HG02798 (cell line): ENCODE results near the gene NDUFV1.
"Not testable (repeated sequence)": the region's sequence is repeated elsewhere in the genome, so short reads cannot be mapped to it uniquely, and the experiment has no call there.

Experiments
- ATAC-seq: cut with Tn5 transposase; IDR thresholded peaks from one replicate; pipeline ENCODE4 v1.9.1; 2021; ENCODE audit warnings: mild to moderate bottlenecking; ENCODE audit not compliant: unreplicated experiment, poor library complexity

Gene NDUFV1

DNA sequence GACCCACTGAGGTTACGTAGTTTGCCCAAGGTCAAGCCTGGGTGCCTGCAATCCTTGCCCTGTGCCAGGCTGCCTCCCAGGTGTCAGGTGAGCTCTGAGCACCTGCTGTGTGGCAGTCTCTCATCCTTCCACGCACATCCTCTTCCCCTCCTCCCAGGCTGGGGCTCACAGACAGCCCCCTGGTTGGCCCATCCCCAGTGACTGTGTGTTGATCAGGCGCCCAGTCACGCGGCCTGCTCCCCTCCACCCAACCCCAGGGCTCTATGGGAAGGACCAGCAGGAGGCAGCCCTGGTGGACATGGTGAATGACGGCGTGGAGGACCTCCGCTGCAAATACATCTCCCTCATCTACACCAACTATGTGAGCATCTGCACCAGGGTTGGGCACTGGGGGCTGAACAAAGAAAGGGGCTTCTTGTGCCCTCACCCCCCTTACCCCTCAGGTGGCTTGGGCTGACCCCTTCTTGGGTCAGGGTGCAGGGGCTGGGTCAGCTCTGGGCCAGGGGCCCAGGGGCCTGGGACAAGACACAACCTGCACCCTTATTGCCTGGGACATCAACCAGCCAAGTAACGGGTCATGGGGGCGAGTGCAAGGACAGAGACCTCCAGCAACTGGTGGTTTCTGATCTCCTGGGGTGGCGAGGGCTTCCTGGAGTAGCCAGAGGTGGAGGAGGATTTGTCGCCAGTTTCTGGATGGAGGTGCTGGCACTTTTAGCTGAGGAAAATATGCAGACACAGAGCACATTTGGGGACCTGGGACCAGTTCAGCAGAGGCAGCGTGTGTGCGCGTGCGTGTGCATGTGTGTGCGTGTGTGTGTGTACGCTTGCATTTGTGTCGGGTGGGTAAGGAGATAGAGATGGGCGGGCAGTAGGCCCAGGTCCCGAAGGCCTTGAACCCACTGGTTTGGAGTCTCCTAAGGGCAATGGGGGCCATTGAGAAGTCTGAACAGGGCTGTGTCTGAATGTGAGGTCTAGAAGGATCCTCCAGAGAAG is 21.6 kb upstream of the NDUFV1 start:
- no peak for ATAC-seq

DNA sequence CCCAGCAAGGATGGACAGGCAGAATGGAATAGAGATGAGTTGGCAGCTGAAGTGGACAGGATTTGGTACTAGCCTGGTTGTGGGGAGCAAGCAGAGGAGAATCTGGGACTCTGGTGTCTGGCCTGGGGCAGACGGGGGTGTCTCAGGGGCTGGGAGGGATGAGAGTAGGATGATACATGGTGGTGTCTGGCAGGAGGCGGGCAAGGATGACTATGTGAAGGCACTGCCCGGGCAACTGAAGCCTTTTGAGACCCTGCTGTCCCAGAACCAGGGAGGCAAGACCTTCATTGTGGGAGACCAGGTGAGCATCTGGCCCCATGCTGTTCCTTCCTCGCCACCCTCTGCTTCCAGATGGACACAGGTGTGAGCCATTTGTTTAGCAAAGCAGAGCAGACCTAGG is 20.8 kb upstream of the NDUFV1 start:
- no peak for ATAC-seq

DNA sequence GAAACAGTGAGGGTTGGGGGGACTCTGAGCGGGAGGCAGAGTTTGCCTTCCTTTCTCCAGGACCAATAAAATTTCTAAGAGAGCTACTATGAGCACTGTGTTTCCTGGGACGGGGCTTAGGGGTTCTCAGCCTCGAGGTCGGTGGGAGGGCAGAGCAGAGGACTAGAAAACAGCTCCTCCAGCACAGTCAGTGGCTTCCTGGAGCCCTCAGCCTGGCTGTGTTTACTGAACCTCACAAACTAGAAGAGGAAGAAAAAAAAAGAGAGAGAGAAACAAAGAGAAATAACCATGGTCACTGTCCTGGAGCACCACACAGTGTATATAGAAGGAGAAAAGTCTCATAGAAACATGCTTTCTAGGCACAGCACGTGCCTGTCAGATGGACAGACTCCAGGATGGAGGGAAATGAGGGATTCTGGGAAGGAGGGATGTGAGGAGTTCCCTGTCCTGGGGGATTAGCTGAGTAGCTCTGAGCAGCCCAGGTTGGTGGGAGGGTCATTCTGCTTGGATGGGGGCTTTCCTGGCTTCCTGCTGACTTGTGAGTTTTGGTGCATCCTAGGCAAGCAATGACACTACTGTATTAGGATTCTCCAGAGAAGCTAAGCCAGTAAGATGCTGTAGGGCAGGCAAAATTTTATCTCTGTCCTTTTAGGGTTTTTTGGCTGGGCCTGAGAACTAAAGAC is 20.0 kb upstream of the NDUFV1 start:
- no peak for ATAC-seq

DNA sequence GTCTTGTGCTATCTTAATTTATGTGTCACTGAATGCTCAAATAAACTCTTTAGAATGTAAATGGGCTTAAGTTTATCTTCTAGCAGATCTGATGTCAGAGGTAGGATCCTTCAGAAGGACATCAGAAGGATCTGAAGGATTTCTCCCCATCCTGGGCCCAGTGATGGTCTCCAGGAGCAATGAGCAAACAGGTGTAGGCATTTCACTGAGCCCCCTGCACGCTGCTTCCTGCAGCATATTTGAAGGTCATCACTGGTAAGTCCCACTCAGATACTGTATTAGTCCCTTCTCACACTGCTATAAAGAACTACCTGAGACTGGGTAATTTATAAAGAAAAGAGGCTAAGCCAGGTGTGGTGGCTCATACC is 18.6 kb upstream of the NDUFV1 start:
- ATAC-seq, result peak; percentile 12

DNA sequence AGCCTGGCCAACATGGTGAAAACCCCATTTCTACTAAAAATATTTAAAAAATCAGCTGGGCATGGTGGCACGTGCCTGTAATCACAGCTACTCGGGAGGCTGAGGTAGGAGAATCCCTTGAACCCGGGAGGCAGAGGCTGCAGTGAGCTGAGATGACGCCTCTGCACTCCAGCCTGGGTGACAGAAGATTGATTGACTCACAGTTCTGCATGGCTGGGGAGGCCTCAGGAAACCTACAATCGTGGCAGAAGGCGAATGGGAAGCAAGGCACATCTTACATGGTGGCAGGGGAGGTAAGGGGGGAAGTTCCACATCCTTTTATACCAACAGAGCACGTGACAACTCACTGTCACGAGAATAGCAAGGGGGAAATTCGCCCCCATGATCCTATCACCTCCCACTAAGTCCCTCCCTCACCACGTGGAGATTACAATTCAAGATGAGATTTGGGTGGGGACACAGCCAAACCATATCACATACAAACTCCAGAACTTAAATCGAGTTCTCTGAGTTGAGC is 17.8 kb upstream of the NDUFV1 start:
- ATAC-seq, result not testable (repeated sequence)

DNA sequence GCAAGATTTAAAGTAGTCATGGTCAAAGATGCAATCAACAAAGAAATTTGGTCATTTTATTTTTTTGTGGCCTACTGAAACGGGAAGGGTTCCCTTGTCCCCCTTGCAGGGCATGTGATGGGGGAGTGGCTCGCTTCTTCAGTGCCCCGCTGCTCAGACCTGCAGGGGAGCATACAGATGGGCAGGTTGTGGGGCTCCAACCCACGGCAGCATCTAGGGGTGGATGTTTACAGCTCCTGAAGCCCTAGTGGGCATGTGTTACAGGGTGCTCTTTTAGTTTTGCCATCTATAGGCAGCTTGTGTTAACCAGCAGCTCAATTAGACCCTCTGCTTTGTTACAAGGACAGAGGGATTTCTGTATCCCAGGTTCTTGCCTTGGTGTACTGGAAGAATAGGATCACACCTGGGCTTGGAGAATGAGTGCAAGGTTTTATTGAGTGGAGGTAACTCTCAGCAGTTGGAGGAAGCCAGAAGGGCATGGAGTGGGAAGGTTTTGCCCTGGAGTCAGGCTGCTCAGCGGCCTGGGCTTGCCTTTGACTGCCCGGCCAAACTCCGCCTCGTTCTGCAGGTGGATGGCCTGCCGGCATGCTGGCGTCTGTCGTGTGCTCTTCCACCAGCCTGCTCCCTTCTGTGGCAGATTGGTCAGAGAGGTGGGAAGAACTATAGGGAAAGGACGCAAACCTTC is 13.7 kb upstream of the NDUFV1 start:
- no peak for ATAC-seq

DNA sequence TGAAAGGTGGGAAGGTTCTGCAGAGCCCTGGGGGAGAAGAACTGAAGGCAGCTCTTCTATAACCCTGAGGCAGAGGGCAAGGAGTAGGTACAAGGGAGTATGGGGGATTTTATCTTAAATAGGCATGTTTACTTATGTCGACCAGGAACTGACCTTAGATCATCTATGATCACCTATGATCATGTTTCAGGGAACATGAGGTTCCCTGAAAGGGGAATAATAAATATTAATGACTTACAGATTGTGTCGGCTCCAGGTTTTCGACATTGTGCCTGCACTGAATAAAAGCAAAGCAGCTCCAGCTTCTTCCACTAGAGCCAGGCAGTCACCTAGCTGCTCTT is 13.2 kb upstream of the NDUFV1 start:
- no peak for ATAC-seq

DNA sequence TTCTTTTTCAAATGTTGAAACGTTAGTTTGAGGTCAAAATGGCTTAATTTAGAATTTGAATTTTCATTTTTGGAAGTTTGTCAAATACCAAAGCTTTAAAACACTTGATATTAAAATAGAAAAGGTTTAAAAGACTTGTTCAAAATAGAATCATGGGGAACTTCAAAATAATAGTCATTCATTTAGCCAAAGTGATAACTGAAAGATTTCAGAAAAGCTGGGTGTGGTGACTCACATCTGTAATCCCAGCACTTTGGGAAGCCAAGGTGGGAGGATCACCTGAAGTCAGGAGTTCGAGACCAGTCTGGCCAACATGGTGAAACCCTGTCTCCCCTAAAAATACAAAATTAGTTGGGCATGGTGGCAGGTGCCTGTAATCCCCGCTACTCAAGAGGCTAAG is 12.3 kb upstream of the NDUFV1 start:
- ATAC-seq, result no peak

DNA sequence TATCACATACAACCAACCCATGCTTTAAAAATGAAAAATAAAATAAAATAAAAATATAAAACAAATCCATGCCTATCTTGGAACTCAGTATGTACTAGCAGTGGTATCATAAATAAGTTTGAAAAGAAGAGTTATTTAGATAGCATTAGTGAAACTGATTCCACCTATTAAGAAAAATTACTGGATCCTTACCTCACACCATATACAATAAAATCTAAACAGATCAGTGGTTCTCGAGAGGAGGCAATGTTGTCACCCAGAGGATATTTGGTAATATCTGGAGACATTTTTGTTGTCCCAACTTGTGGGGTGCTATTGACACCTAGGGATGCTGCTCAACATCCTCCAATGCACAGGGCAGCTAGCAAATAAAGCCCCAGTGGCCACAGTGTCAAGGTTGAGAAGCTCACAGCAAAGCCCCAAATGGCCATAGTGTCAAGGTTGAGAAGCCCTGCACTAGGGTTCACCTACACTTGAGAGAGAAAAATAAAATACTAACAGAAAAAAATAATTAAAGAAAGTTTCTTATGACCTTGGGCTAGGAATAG is 9.9 kb upstream of the NDUFV1 start:
- no peak for ATAC-seq

DNA sequence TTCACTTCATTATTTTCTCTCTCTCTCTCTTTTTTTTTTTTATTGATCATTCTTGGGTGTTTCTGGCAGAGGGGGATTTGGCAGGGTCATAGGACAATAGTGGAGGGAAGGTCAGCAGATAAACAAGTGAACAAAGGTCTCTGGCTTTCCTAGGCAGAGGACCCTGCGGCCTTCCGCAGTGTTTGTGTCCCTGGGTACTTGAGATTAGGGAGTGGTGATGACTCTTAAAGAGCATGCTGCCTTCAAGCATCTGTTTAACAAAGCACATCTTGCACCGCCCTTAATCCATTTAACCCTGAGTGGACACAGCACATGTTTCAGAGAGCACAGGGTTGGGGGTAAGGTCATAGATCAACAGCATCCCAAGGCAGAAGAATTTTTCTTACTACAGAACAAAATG is 9.3 kb upstream of the NDUFV1 start:
- ATAC-seq, result not testable (repeated sequence)

DNA sequence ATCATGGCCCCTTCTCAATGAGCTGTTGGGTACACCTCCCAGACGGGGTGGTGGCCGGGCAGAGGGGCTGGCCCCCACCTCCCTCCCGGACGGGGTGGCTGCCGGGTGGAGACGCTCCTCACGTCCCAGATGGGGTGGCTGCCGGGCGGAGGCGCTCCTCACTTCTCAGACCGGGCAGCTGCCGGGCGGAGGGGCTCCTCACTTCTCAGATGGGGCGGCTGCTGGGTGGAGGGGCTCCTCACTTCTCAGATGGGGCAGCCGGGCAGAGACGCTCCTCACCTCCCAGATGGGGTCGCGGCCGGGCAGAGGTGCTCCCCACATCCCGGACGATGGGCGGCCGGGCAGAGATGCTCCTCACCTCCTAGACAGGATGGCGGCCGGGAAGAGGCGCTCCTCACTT is 8.8 kb upstream of the NDUFV1 start:
- not testable (repeated sequence) for ATAC-seq

DNA sequence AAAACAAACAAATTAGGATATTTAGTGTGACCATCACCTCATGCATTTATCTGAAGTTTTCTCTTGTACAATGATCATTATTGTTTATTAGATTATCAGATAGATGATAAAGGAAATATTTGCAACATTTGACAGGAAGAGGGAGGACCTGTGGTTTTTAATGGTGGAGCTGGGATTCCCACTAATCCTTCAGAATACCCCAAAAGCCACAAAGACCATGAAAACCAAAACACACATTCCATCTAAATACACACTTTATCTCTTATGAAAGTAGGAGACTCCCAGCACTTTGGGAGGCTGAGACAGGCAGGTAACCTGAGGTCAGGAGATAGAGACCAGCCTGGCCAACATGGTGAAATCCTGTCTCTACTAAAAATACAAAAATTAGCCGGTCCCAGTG is 7.6 kb upstream of the NDUFV1 start:
- ATAC-seq, result no peak

DNA sequence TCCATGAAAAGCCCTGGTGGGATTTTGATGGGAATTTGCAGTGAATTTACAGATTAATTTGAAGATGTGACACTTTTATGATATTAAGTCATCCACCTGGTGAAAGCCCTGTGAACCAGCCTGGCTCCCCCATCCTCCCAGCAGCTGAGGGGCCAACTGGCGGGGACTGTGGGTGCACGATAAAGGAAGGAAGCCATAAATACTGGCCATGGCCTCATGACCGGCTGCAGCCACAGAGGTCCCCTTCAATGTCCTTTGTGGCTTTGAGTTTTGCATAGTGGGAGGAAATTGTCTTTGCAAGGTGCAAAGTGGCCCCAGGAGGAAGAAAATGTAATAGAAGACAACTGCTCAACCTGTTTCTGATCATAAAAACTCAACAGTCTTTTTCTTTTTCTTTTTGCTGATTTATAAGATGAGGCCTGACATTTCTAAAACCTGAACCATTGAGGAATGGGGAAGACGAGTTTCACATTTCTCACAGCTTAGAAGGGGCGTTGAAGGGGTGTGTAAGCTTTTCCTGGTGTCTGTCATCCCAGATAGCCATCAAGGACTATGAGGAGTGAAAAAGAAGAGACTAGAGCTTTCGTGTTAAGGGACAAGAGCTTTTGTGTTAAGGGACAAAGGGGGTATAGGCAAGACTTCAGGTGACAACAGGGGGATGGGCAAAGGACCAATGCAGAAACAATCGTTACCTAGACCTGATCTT is 6.3 kb upstream of the NDUFV1 start:
- peak; percentile 71 for ATAC-seq

DNA sequence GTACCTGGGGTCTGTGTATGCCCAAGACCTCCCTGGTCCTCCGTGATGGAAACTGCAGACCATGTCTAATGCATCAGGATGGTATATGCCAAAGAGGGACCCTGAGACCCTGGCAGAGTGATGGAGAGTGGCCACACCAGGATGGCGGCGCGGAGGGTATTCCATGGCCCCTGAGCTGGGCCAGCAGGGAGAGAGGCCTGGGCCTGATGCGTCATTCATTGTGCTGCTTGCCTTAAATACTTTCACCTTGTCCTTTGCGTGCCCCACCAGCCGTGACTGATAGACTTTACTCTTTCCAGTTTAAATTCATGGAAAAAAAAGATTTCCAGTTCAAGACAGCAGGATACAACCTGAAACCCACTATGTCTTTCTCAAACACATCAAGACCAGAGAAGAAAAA is 5.6 kb upstream of the NDUFV1 start:
- ATAC-seq, result no peak

DNA sequence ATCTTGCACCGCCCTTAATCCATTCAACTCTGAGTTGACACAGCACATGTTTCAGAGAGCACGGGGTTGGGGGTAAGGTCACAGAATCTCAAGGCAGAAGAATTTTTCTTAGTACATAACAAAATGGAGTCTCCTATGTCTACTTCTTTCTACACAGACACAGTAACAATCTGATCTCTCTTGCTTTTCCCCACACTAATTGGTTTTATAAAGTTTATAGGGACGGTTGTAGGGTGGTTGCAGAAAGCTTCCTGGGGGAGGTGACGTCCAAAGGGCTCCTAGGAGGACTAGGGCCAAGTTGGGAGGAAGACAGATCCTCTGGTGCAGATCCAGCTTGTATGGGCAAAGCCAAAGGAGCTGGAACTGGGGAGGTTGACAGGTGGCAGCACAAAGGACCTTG is 2.6 kb upstream of the NDUFV1 start:
- not testable (repeated sequence) for ATAC-seq

DNA sequence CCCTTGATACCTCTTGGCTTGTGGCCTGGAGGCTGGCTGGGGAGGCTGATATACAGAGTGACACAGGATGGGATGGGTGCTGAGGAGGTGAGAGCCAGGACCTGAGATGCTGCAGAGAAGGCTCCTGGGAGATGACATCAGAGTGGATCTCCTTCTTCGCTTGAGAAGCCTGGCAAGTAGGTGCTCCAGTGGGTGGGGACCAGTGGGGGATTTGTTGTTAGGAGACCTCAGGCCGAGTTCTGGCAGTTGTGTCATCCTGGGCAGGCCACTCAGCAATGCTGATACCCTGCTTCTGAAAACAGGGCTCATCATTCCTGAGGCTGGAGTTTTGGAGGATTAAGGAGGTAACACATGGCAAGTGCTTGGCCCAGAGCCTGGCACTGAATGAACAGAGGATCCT is 1.9 kb upstream of the NDUFV1 start:
- no peak for ATAC-seq

DNA sequence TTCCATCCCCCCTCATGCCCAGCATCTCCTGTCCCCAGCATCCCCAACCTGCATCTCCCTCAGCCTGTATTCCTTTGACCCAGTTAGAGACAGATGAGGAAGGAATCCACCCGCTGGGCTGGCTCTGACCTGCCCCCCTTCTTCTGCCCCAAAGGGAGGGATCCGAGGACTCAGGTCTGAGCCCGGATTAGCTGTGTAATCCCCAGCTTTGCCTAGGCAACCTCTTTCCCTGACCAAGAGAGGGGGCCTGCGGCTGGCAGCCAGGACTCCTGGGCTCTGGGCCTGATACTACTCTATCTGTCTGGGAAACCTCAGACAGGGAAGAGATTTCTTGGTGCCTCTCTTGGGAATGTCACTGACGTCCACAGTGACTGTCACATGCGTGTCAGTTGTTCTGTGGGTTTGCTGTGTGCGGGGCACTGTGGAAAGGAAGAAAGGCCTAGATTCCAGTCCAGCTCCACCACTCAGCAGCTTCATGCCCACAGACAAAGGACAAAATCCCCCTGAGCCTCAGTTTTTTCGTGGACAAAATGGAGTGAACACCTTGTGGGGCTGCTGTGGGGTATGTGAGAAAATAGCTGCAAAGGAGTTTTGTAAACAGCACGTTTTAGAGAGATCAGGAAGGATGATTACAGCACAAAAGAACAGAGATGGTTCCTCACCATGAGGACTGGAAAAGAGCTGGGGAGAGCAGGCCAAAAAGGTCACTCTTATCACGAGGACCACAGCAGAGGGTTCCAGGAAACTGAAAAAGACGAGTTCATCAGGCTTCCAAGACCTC is 1.3 kb upstream of the NDUFV1 start:
- ATAC-seq, result no peak

DNA sequence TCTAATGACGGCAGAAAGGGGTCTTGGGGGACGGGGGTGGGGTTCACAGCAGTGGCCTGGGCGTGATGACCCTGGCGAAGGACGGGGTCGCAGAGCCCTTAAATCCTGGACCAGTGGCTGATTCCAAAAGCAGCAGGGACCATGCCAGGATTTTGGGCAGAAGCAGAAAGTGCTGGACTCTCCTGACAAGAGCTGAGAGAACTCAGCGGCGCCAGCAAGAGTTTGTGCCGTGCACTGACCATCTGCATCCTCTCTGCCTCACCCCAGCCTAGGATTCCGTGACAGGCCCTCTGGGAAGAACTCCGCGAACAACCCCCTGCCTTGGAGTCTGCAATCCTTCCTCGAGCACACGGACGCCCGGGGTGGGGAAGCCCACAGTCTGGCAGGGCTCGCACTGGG is 644 bp upstream of the NDUFV1 start:
- ATAC-seq, result no peak

DNA sequence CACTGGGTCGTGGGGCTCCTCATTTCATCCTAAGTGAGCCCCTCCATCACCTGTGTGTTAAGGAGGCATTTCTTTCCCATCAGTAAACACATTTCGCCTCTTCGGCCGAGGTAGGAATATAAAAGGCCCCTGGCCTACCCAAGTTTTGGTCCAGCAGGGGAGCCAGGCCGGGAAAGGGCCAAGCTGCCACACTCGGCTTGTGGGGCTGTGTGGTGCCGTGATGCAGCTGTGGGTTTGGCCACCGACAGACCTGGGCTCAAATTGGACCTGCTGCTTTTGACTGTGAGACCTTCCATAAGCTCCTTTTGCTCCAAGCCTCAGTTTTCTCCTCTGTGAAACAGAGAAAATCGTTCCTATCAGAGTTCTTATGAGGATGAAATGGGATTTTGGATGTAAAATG is 771 bp downstream of the NDUFV1 start:
- no peak for ATAC-seq
